DOHH2 (cell line): ENCODE measurements around the gene MRLN.

ENCODE experiments used
- H3F3A ChIP-seq: fragments of 200-600 bp; sonication (generic), shearing (Covaris generic); 2 replicates; pipeline ENCODE4 v1.6.0; 2016; ENCODE audit warnings: antibody characterized with exemption, mild to moderate bottlenecking; ENCODE audit not compliant: control insufficient read depth, insufficient read depth
- H3K27ac ChIP-seq: fragments of 200-600 bp; sonication (generic); 2 replicates; pipeline ENCODE4 v1.5.1; 2014; ENCODE audit warnings: low read depth, mild to moderate bottlenecking, low read length, moderate library complexity
- H3K27me3 ChIP-seq: fragments of 200-600 bp; sonication (generic); 2 replicates; pipeline ENCODE4 v1.6.1; 2014; ENCODE audit warnings: mild to moderate bottlenecking, low read length, mixed read lengths; ENCODE audit not compliant: control insufficient read depth
- H3K36me3 ChIP-seq: fragments of 200-600 bp; sonication (generic); 2 replicates; pipeline ENCODE4 v1.6.1; 2014; ENCODE audit warnings: mild to moderate bottlenecking, low read length, moderate library complexity, mixed read lengths; ENCODE audit not compliant: control insufficient read depth
- H3K4me1 ChIP-seq: fragments of 200-600 bp; sonication (generic); 2 replicates; pipeline ENCODE4 v1.6.1; 2014; ENCODE audit warnings: mild to moderate bottlenecking, low read length, mixed read lengths; ENCODE audit not compliant: control insufficient read depth
- H3K4me2 ChIP-seq: fragments of 200-600 bp; sonication (generic); 2 replicates; pipeline ENCODE4 v1.6.0; 2014; ENCODE audit warnings: mild to moderate bottlenecking, low read length, moderate library complexity
- H3K4me3 ChIP-seq: fragments of 200-600 bp; sonication (generic); 2 replicates; pipeline ENCODE4 v1.5.1; 2014; ENCODE audit warnings: mild to moderate bottlenecking, low read length, mixed read lengths
- H3K79me2 ChIP-seq: fragments of 200-600 bp; sonication (generic); 2 replicates; pipeline ENCODE4 v1.6.1; 2014; ENCODE audit warnings: mild to moderate bottlenecking, low read length, mixed read lengths; ENCODE audit not compliant: control insufficient read depth
- H3K9me2 ChIP-seq: fragments of 200-600 bp; sonication (generic); replicated peaks from 2 replicates; pipeline ENCODE4 v1.6.1; 2014; ENCODE audit warnings: mild to moderate bottlenecking, low read length, mixed read lengths; ENCODE audit not compliant: control insufficient read depth
- H3K9me3 ChIP-seq: fragments of 200-600 bp; sonication (generic); 2 replicates; pipeline ENCODE4 v1.6.1; 2014; ENCODE audit warnings: antibody characterized with exemption, low read length, mixed read lengths; ENCODE audit not compliant: control insufficient read depth, insufficient read depth
- H4K20me1 ChIP-seq: fragments of 200-600 bp; sonication (generic); 2 replicates; pipeline ENCODE4 v1.6.0; 2014; ENCODE audit warnings: low read depth, mild to moderate bottlenecking, antibody characterized with exemption, low read length, moderate library complexity; ENCODE audit not compliant: control insufficient read depth, insufficient read depth
- CTCF ChIP-seq: fragments of 200-600 bp; sonication (generic); IDR thresholded peaks from one replicate; pipeline ENCODE4 v1.5.1; 2014; ENCODE audit warnings: antibody characterized with exemption, mild to moderate bottlenecking, low read depth, low read length; ENCODE audit not compliant: poor library complexity, severe bottlenecking
- EZH2phosphoT487 ChIP-seq: fragments of 200-600 bp; sonication (generic); IDR thresholded peaks from 2 replicates; pipeline ENCODE4 v1.6.1; 2017; ENCODE audit warnings: borderline replicate concordance, mild to moderate bottlenecking, antibody characterized with exemption, low read length, moderate library complexity, mixed read lengths

MRLN gene

GRCh38 chr10:59762505-59762904, 9.2 kb upstream of the MRLN start:
- Histone ChIP-seq H3K36me3 (no peaks in the 10 kb centered on the region), H3K9me3 (no peaks in the 10 kb centered on the region), H3K4me2 (no peak overlapping the region), H4K20me1 (no peaks in the 10 kb centered on the region), H3K79me2 (no peaks in the 10 kb centered on the region), H3K4me1 (no peaks in the 10 kb centered on the region), H3F3A (no peaks in the 10 kb centered on the region), H3K27me3 (no peaks in the 10 kb centered on the region), H3K4me3 (no peak overlapping the region), H3K27ac (no peak overlapping the region), H3K9me2 (no peaks in the 10 kb centered on the region)
- TF ChIP-seq EZH2phosphoT487 (no peak), CTCF (no peak)

GRCh38 chr10:59757966-59758365, 4.7 kb upstream of the MRLN start:
- Histone ChIP-seq H3K9me2 (no peaks in the 10 kb centered on the region), H3F3A (no peaks in the 10 kb centered on the region), H3K27ac (no peak overlapping the region), H3K4me2 (no peak overlapping the region), H4K20me1 (no peaks in the 10 kb centered on the region), H3K79me2 (no peaks in the 10 kb centered on the region), H3K36me3 (no peaks in the 10 kb centered on the region), H3K27me3 (peaks cover 2% of the 10 kb centered on the region; the same call in 1 of the 2 replicates), H3K9me3 (no peaks in the 10 kb centered on the region), H3K4me3 (no peak overlapping the region), H3K4me1 (no peaks in the 10 kb centered on the region)
- no peak for TF ChIP-seq EZH2phosphoT487
- TF ChIP-seq CTCF: no peak

- no peaks in the 10 kb centered on the region for H3F3A ChIP-seq
- no peaks in the 10 kb centered on the region for H4K20me1 ChIP-seq
- H3K27me3 ChIP-seq: peaks cover 5% of the 10 kb centered on the region; the same call in 1 of the 2 replicates
- no peaks in the 10 kb centered on the region for H3K79me2 ChIP-seq
- no peak overlapping the region for H3K4me3 ChIP-seq
- H3K27ac ChIP-seq: no peak overlapping the region
- H3K9me3 ChIP-seq: no peaks in the 10 kb centered on the region
- no peaks in the 10 kb centered on the region for H3K9me2 ChIP-seq
- no peak overlapping the region for H3K4me2 ChIP-seq
- no peaks in the 10 kb centered on the region for H3K36me3 ChIP-seq
- peaks cover 4% of the 10 kb centered on the region; the same call in 1 of the 2 replicates for H3K4me1 ChIP-seq
- TF ChIP-seq CTCF: no peak
- TF ChIP-seq EZH2phosphoT487: no peak
Measured at GRCh38 chr10:59754951-59755350, 1.7 kb upstream of the MRLN start.
